NCI-H524 treated with DMSO at 0.1 percent for 48 hours (cell line): Measurements from ENCODE around the gene IMMP2L.

Source experiments
- DNase-seq: peaks from one replicate; lab custom pipeline; 2025; lab: John Stamatoyannopoulos, UW

The IMMP2L gene

GRCh38 chr7:111029574-111030251, 532.6 kb downstream of the IMMP2L start:
- DNase-seq = no peak

- no peak for DNase-seq
Observed at GRCh38 chr7:111029141-111029572, 533.1 kb downstream of the IMMP2L start.

- DNase-seq = no peak
Observed at GRCh38 chr7:111027396-111027795, 534.9 kb downstream of the IMMP2L start.

- no peak for DNase-seq
Observed at GRCh38 chr7:111026806-111027205, 535.5 kb downstream of the IMMP2L start.

- no peak for DNase-seq
Observed at GRCh38 chr7:111026343-111026742, 535.9 kb downstream of the IMMP2L start.

- no peak for DNase-seq
Observed at GRCh38 chr7:111025006-111025405, 537.3 kb downstream of the IMMP2L start.

- DNase-seq = no peak
Observed at GRCh38 chr7:111018960-111019736, 543.1 kb downstream of the IMMP2L start.

GRCh38 chr7:111018447-111018846, 543.8 kb downstream of the IMMP2L start:
- DNase-seq = no peak

GRCh38 chr7:111014079-111014478, 548.2 kb downstream of the IMMP2L start:
- no peak for DNase-seq

GRCh38 chr7:111012799-111013675, 549.3 kb downstream of the IMMP2L start:
- DNase-seq = no peak

GRCh38 chr7:111012149-111012548, 550.1 kb downstream of the IMMP2L start:
- no peak for DNase-seq

GRCh38 chr7:111011520-111011919, 550.8 kb downstream of the IMMP2L start:
- no peak for DNase-seq

- no peak for DNase-seq
Observed at GRCh38 chr7:111010798-111011197, 551.5 kb downstream of the IMMP2L start.

- DNase-seq = no peak
Observed at GRCh38 chr7:111009526-111010040, 552.7 kb downstream of the IMMP2L start.

- DNase-seq = no peak
Observed at GRCh38 chr7:111006691-111007090, 555.6 kb downstream of the IMMP2L start.

- DNase-seq = no peak
Observed at GRCh38 chr7:111006040-111006439, 556.3 kb downstream of the IMMP2L start.

GRCh38 chr7:111005445-111005844, 556.8 kb downstream of the IMMP2L start:
- no peak for DNase-seq

- no peak for DNase-seq
Observed at GRCh38 chr7:111004310-111004901, 557.9 kb downstream of the IMMP2L start.

GRCh38 chr7:111003883-111004282, 558.4 kb downstream of the IMMP2L start:
- no peak for DNase-seq

GRCh38 chr7:110994028-110994967, 568.0 kb downstream of the IMMP2L start:
- DNase-seq = no peak
